ENCODE results near the gene NR2F2. TPM values are rescaled to one million over a fixed set of nuclear protein-coding genes. Genes with fewer than 3 reads are reported as not detected.
"Not testable (repeated sequence)": the region's sequence is repeated elsewhere in the genome, so short reads cannot be mapped to it uniquely, and the experiment has no call there.

Gene NR2F2
- total RNA-seq, 2 experiments from 2014 or later: not detected

GRCh38 chr15:96367311-96368200, 37.1 kb downstream of the NR2F2 start:
- intact Hi-C loops (cut with micrococcal nuclease): no loop called here
- peaks cover 62% of the 10 kb centered on the region for H3K27me3 Mint-ChIP-seq
- ATAC-seq (no peak), DNase-seq (no peak)
- no peak for TF ChIP-seq CTCF (IDR thresholded peaks at IDR 0.05)
- H3K4me3 Mint-ChIP-seq: no peak overlapping the region
- POLR2A ChIA-PET: no interaction called here
- no peaks in the 10 kb centered on the region for H3K9me3 Mint-ChIP-seq
- H3K4me1 Mint-ChIP-seq (ENCODE audit: low read depth): no peaks in the 10 kb centered on the region
- CTCF ChIA-PET: no interaction called here
- H3K36me3 Mint-ChIP-seq (ENCODE audit: low read depth): no peaks in the 10 kb centered on the region
- no peak overlapping the region for H3K27ac Mint-ChIP-seq

- CTCF ChIA-PET: interaction anchor here (0.6 to 1.2 kb wide), 3 partner anchors 13 to 42 kb away, joined by 3 read pairs; no protein-coding TSS in a partner anchor
- intact Hi-C loops (cut with micrococcal nuclease): no loop called here
- peaks cover 49% of the 10 kb centered on the region for H3K27me3 Mint-ChIP-seq
Measured at GRCh38 chr15:96369351-96369750, 38.9 kb downstream of the NR2F2 start.

GRCh38 chr15:96369825-96370621, 39.5 kb downstream of the NR2F2 start:
- no peaks in the 10 kb centered on the region for H3K36me3 Mint-ChIP-seq (ENCODE audit: low read depth)
- no peak overlapping the region for H3K4me3 Mint-ChIP-seq
- TF ChIP-seq CTCF (IDR thresholded peaks at IDR 0.05): no peak
- H3K9me3 Mint-ChIP-seq: no peaks in the 10 kb centered on the region
- CTCF ChIA-PET: interaction anchor here (0.8 to 1.2 kb wide), 2 partner anchors 14 to 43 kb away, joined by 3 read pairs; no protein-coding TSS in a partner anchor
- H3K4me1 Mint-ChIP-seq (ENCODE audit: low read depth): no peaks in the 10 kb centered on the region
- peaks cover 47% of the 10 kb centered on the region for H3K27me3 Mint-ChIP-seq
- POLR2A ChIA-PET: no interaction called here
- DNase-seq (no peak), ATAC-seq (no peak)
- no peak overlapping the region for H3K27ac Mint-ChIP-seq
- intact Hi-C loops (cut with micrococcal nuclease): no loop called here

More at GRCh38 chr15:96369351-96369750, 38.9 kb downstream of the NR2F2 start:
- POLR2A ChIA-PET: no interaction called here
- Mint-ChIP-seq H3K36me3 (ENCODE audit: low read depth) (no peaks in the 10 kb centered on the region), H3K9me3 (no peaks in the 10 kb centered on the region), H3K4me3 (no peak overlapping the region), H3K4me1 (ENCODE audit: low read depth) (no peaks in the 10 kb centered on the region), H3K27ac (no peak overlapping the region)
- no peak for TF ChIP-seq CTCF (IDR thresholded peaks at IDR 0.05)
- DNase-seq (no peak), ATAC-seq (no peak)

GRCh38 chr15:96372554-96372953, 42.1 kb downstream of the NR2F2 start:
- CTCF ChIA-PET: no interaction called here
- H3K27me3 Mint-ChIP-seq: peaks cover 29% of the 10 kb centered on the region
- no peak for TF ChIP-seq CTCF (IDR thresholded peaks at IDR 0.05)
- DNase-seq (no peak), ATAC-seq (no peak)
- intact Hi-C loops (cut with micrococcal nuclease): no loop called here
- POLR2A ChIA-PET: no interaction called here
- no peaks in the 10 kb centered on the region for H3K36me3 Mint-ChIP-seq (ENCODE audit: low read depth)
- H3K4me3 Mint-ChIP-seq: no peak overlapping the region
- H3K9me3 Mint-ChIP-seq: no peaks in the 10 kb centered on the region
- no peak overlapping the region for H3K27ac Mint-ChIP-seq
- H3K4me1 Mint-ChIP-seq (ENCODE audit: low read depth): no peaks in the 10 kb centered on the region

- DNase-seq (no peak), ATAC-seq (no peak)
- no peak for TF ChIP-seq CTCF (IDR thresholded peaks at IDR 0.05)
- Mint-ChIP-seq H3K4me1 (ENCODE audit: low read depth) (no peaks in the 10 kb centered on the region), H3K27me3 (peaks cover 15% of the 10 kb centered on the region), H3K9me3 (no peaks in the 10 kb centered on the region), H3K36me3 (ENCODE audit: low read depth) (no peaks in the 10 kb centered on the region), H3K4me3 (no peak overlapping the region), H3K27ac (no peak overlapping the region)
- POLR2A ChIA-PET: no interaction called here
- intact Hi-C loops (cut with micrococcal nuclease): no loop called here
- CTCF ChIA-PET: no interaction called here
Measured at GRCh38 chr15:96374499-96374898, 44.0 kb downstream of the NR2F2 start.

GRCh38 chr15:96379592-96379991, 49.1 kb downstream of the NR2F2 start:
- H3K4me3 Mint-ChIP-seq, H3K27ac Mint-ChIP-seq: not testable (repeated sequence)

More at GRCh38 chr15:96379592-96379991, 49.1 kb downstream of the NR2F2 start:
- intact Hi-C loops (cut with micrococcal nuclease); H3K27me3 Mint-ChIP-seq; H3K9me3 Mint-ChIP-seq; H3K36me3 Mint-ChIP-seq (ENCODE audit: low read depth); H3K4me1 Mint-ChIP-seq (ENCODE audit: low read depth); POLR2A ChIA-PET; CTCF ChIA-PET; ATAC-seq; DNase-seq: not testable (repeated sequence)
